HG03064 (cell line): ENCODE results near the gene AMN1.
"Not testable (repeated sequence)": the region's sequence is repeated elsewhere in the genome, so short reads cannot be mapped to it uniquely, and the experiment has no call there.

ENCODE experiments used
- ATAC-seq: cut with Tn5 transposase; IDR thresholded peaks from one replicate; pipeline ENCODE4 v1.9.1; 2021; ENCODE audit warnings: low read depth; ENCODE audit not compliant: unreplicated experiment

Gene AMN1

GRCh38 chr12:31728917-31729640 is at the start of gene AMN1:
Gene AMN1, minus strand, starts transcription at chr12:31729021. Its CDS starts 13 bp downstream, at chr12:31729008.
- peak; percentile 96 for ATAC-seq

- no peak for ATAC-seq
Observed at GRCh38 chr12:31773867-31774266, 45.0 kb upstream of the AMN1 start.

- ATAC-seq = no peak
Observed at GRCh38 chr12:31773223-31773750, 44.5 kb upstream of the AMN1 start.

- ATAC-seq = no peak
Observed at GRCh38 chr12:31772685-31773222, 43.9 kb upstream of the AMN1 start.

DNA sequence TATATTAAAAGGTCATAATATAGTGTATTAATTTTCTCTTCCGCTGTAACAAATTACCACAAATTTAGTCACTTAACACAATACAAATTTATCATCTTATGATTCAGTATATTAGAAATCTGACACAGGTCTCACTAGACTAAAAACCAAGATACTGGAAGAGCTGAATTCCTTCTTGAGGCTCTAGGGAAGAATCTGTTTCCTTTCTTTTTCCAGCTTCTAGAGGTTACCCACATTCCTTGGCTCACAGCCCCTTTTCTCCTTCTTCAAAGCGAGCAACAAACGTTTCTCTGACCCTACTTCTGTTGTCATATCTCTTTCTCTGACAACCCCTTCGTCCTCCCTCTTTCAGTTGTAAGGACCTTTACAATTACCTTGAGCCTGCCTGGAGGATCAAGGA is 43.4 kb upstream of the AMN1 start:
- no peak for ATAC-seq

- ATAC-seq = no peak
Observed at GRCh38 chr12:31768046-31768445, 39.2 kb upstream of the AMN1 start.

DNA sequence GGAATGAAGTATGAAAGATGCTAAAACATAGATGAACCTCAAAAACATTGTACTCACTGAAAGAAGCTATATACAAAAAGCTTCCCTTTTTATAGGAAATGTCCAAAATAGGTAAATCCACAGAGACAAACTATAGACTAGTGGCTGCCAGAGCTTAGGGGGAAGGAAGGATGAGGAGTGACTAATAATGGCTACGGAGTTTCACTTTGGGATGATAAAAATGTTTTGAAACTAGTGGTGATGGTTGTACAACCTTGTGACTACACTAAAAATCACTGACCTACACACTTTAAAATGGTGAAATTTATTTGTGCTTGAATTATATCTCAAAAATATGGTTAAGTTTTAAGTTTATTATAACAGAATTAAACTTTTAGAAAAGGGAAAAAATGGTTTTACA is 37.1 kb upstream of the AMN1 start:
- no peak for ATAC-seq

- no peak for ATAC-seq
Observed at GRCh38 chr12:31759632-31760459, 31.0 kb upstream of the AMN1 start.

DNA sequence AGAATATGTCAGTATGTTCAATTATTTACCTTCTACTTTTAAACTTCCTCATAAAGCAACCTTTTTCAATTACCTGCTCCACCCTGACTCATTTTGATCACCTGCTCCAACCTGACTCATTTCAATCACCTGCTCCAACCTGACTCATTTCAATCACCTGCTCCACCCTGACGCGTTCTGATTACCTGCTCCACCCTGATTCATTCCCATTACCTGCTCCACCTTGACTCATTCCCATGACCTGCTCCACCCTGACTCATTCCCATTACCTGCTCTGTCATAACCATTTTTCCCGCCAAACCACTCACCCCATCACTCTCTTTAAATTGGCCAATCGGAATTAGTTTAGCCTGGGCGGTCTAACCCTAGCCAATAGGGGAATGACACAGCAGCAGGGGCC is 29.5 kb upstream of the AMN1 start:
- ATAC-seq = not testable (repeated sequence)

DNA sequence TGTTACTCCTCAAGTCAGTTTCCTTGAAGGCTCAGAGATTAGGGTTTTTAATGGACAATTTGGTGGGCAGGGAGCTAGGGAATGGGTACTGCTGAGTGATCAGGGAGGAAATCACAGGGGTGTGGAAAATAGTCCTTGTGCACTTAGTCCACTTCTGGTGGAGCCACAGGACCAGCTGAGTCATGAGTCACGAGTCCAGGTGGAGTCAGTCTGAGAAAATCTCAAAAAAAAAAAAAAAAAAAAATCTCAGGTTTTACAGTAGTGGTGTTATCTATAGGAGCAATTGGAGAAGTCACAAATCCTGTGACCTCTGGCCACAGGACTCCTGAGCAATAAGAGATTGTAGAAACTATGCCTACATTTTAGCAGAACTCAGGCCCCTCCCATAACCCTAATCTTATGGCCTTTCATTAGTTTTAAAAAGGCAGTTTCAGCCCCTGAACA is 28.2 kb upstream of the AMN1 start:
- ATAC-seq = no peak

GRCh38 chr12:31752450-31752849 is 23.6 kb upstream of the AMN1 start:
- ATAC-seq = no peak

GRCh38 chr12:31751085-31751484 is 22.3 kb upstream of the AMN1 start:
- no peak for ATAC-seq

GRCh38 chr12:31750747-31751039 is 21.9 kb upstream of the AMN1 start:
- ATAC-seq = no peak

DNA sequence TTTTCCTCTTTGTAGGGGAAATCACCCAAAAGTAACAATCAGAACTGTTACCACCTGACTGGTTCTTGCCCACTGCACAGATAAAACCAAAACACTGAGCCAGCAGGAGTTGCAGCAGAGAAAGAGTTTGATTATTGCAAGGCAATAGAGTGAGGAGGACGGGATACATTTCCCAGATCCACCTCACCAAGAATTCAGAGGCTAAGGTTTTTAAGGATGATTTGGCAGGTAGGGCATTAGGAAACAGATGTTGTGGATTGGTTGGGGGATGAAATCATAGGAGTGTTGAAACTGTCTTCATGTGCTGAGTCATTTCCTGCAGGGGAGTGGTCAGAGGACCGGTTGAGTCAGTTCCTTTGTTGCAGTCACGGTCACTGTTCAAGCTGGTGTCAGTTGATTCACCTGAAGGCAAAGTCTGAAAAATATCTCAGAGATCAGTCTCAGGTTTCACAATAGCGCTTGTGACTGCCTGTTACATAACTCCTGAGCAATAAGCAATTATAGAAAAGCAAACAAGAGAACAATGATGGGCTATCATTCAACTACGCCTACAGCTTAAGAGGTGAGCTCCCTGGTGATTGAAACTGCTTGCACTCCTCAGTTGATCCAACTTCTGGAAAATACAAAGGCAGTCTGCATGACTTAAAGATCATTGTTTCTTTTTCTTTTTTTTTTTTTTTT is 20.3 kb upstream of the AMN1 start:
- ATAC-seq = peak; percentile 81

- ATAC-seq = no peak
Observed at GRCh38 chr12:31745242-31745641, 16.4 kb upstream of the AMN1 start.

DNA sequence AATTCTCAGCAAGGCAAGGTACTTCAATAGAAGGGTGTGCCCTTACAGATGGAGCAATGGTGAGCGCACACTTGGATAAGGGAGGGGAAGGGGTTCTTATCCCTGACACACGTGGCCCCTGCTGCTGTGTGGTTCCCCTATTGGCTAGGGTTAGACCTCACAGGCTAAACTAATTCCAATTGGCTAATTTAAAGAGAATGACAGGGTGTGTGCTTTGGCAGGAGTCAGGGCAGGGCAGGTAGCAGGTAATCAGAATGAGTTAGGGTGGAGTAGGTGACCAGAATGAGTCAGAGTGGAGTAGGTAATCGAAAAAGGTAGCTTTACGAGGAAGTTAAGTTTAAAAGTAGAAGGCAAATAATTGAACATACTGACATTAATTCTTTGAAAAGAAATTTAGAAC is 15.5 kb upstream of the AMN1 start:
- ATAC-seq = not testable (repeated sequence)

DNA sequence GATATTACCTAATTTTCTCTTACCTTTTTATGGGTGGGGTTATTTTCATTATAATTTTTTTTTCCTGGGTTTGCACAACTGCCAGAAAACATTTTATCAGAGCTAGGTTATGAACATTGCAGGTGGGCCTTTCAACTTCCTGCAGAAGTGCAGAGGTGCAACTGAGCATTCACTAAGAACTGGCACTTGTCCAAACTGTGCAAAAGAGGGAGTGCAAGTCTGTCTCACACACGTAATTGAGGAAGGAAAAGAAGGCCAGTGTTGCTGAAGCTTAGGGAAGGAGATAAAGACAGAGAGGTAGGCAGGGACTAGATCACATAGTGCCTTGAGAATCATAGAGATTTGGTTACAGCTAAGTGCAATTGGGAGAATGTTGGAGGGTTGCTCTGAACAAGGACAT is 14.1 kb upstream of the AMN1 start:
- ATAC-seq = no peak

- ATAC-seq = no peak
Observed at GRCh38 chr12:31740628-31741027, 11.8 kb upstream of the AMN1 start.

GRCh38 chr12:31737763-31738162 is 8.9 kb upstream of the AMN1 start:
- no peak for ATAC-seq

GRCh38 chr12:31737345-31737744 is 8.5 kb upstream of the AMN1 start:
- ATAC-seq = no peak

GRCh38 chr12:31736472-31736871 is 7.7 kb upstream of the AMN1 start:
- ATAC-seq = no peak
